ENCODE data around the gene GBGT1.

- no peak for TF ChIP-seq CTCF (IDR thresholded peaks at IDR 0.05)
- TF ChIP-seq POLR2A (IDR thresholded peaks at IDR 0.05) = no peak
These were observed 47.1 kb downstream of the GBGT1 start for GRCh38 chr9:133116346-133117231.
